Measurements from ENCODE around the gene SIGLEC8. TPM values are rescaled to one million over a fixed set of nuclear protein-coding genes. Genes with fewer than 3 reads are reported as not detected.

The SIGLEC8 gene
- total and polyA plus RNA-seq, 2 of the 4 experiments (the other 2 are of a cell fraction), result not detected

DNA sequence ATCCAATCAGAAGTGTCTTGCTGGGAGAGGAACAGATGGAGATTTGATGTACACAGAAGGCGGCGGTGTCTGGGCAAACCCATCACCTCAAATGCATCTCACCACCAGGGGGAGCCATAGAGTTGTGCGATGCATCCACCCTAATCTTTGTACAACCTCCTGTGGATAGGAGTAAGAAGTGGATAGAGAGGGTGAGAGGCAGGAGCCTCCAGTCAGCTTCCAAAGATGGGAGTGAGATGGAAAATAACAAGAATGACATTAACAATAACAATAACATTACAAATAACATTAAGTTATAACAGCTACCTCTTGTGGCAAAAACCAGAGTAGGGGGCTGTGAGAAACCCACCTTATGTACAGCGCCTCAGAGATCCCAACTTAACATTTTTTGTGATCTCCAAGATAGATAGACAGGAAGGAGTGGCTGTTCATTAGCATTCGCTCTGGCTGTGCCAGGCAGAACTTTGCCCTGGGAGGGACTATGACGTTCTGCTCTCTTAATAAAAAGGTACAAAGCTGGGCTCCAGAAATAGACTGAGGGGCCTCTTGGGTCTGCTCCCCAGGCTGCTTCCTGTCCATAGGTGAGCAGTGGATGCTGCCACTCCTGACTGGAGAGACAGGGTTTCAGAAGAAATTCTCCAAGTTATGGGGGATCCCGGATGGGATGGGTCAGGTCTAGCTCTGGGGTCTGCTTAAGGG is 14.9 kb upstream of the SIGLEC8 start:
- WGBS, 2 experiments (ENCODE audit: extremely low coverage in 2 of 2, insufficient read length in 1 of 2), result 20% methylated on average over 1 of the region's 7 CpGs; no CpG with 5 or more reads in 1 of the 2 experiments
- H3K36me3 ChIP-seq (ENCODE audit: control insufficient read depth, insufficient read depth, low read length), result no peaks in the 10 kb centered on the region
- no peaks in the 10 kb centered on the region for H3K9me3 ChIP-seq (ENCODE audit: control insufficient read depth, insufficient read depth, low read length)
- no peak overlapping the region for H3K4me2 ChIP-seq (ENCODE audit: low read depth, low read length)
- H2BK20ac ChIP-seq (ENCODE audit: low read depth, low read length), result no peak overlapping the region
- H3K9ac ChIP-seq (ENCODE audit: low read depth, low read length), result no peak overlapping the region
- POLR2A ChIA-PET (ENCODE audit: unreplicated experiment), result no interaction called here
- no peak overlapping the region for H4K8ac ChIP-seq (ENCODE audit: low read depth in 2 of 2, low read length in 2 of 2)
- no TSS peak for BruUV-seq (replicated peaks)
- H2BK5ac ChIP-seq (ENCODE audit: low read depth, low read length, poor library complexity, severe bottlenecking), result no peak overlapping the region
- no peak overlapping the region for H3K56ac ChIP-seq (ENCODE audit: extremely low read depth, insufficient read depth, low read length)
- no peaks in the 10 kb centered on the region for H3K9me1 ChIP-seq (ENCODE audit: insufficient read depth, low read length)
- in situ Hi-C loops (cut with MboI; ENCODE audit: low sequenced_read_pairs), result loop anchor here (5.0 kb wide), 1 partner anchor 184 kb away; no protein-coding TSS in a partner anchor
- H3K4me3 ChIP-seq (ENCODE audit: insufficient read depth, low read depth, low read length), result no peak overlapping the region
- H2BK15ac ChIP-seq (ENCODE audit: low read depth, low read length), result no peak overlapping the region
- peak; percentile 59 for DNase-seq
- no peak overlapping the region for H4K91ac ChIP-seq (ENCODE audit: insufficient read depth, low read depth, low read length)
- intact Hi-C loops (cut with micrococcal nuclease), result loop anchor here (1.0 kb wide), 4 partner anchors 135 to 304 kb away; no protein-coding TSS in a partner anchor
- no peak overlapping the region for H4K5ac ChIP-seq (ENCODE audit: low read depth, low read length)
- no peak overlapping the region for H3K4ac ChIP-seq (ENCODE audit: low read depth, low read length)
- H2BK120ac ChIP-seq (ENCODE audit: low read depth, low read length), result no peak overlapping the region
- no peaks in the 10 kb centered on the region for H3K27me3 ChIP-seq (ENCODE audit: control insufficient read depth, insufficient read depth, low read length)
- H2AK9ac ChIP-seq (replicated peaks; ENCODE audit: low read depth, low read length, poor library complexity), result no peak overlapping the region
- H3K14ac ChIP-seq (replicated peaks; ENCODE audit: low read depth, low read length), result no peak overlapping the region
- H3K18ac ChIP-seq (ENCODE audit: low read depth, low read length), result no peak overlapping the region
- no peak overlapping the region for H3K27ac ChIP-seq (ENCODE audit: insufficient read depth, low read length)
- H2AFZ ChIP-seq (replicated peaks; ENCODE audit: low read length, poor library complexity), result no peak overlapping the region
- TF ChIP-seq FOS (IDR thresholded peaks at IDR 0.05; ENCODE audit: low read depth, low read length) (no peak), SMC3 (IDR thresholded peaks at IDR 0.05; ENCODE audit: low read depth, low read length) (peak; percentile 81), RAD21 (IDR thresholded peaks at IDR 0.05; ENCODE audit: low read length) (peak; percentile 75), CHD1 (IDR thresholded peaks at IDR 0.05; ENCODE audit: low read depth, low read length) (no peak), POLR2A (IDR thresholded peaks at IDR 0.05; ENCODE audit: low read depth, low read length) (no peak), MAFK (IDR thresholded peaks at IDR 0.05; ENCODE audit: low read depth, low read length) (no peak), BHLHE40 (IDR thresholded peaks at IDR 0.05; ENCODE audit: low read depth, low read length) (no peak), RCOR1 (IDR thresholded peaks at IDR 0.05; ENCODE audit: insufficient replicate concordance, low read length) (no peak), RFX5 (IDR thresholded peaks at IDR 0.05; ENCODE audit: low read depth, low read length) (no peak)
- TF ChIP-seq, protein P1, sequence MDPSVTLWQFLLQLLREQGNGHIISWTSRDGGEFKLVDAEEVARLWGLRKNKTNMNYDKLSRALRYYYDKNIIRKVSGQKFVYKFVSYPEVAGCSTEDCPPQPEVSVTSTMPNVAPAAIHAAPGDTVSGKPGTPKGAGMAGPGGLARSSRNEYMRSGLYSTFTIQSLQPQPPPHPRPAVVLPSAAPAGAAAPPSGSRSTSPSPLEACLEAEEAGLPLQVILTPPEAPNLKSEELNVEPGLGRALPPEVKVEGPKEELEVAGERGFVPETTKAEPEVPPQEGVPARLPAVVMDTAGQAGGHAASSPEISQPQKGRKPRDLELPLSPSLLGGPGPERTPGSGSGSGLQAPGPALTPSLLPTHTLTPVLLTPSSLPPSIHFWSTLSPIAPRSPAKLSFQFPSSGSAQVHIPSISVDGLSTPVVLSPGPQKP (IDR thresholded peaks at IDR 0.05; ENCODE audit: borderline replicate concordance, low read depth, low read length), result no peak
- TF ChIP-seq, protein P2, sequence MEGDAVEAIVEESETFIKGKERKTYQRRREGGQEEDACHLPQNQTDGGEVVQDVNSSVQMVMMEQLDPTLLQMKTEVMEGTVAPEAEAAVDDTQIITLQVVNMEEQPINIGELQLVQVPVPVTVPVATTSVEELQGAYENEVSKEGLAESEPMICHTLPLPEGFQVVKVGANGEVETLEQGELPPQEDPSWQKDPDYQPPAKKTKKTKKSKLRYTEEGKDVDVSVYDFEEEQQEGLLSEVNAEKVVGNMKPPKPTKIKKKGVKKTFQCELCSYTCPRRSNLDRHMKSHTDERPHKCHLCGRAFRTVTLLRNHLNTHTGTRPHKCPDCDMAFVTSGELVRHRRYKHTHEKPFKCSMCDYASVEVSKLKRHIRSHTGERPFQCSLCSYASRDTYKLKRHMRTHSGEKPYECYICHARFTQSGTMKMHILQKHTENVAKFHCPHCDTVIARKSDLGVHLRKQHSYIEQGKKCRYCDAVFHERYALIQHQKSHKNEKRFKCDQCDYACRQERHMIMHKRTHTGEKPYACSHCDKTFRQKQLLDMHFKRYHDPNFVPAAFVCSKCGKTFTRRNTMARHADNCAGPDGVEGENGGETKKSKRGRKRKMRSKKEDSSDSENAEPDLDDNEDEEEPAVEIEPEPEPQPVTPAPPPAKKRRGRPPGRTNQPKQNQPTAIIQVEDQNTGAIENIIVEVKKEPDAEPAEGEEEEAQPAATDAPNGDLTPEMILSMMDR (conservative IDR thresholded peaks at IDR 0.05; ENCODE audit: low read depth, low read length), result peak; percentile 69
- TF ChIP-seq, protein P3, sequence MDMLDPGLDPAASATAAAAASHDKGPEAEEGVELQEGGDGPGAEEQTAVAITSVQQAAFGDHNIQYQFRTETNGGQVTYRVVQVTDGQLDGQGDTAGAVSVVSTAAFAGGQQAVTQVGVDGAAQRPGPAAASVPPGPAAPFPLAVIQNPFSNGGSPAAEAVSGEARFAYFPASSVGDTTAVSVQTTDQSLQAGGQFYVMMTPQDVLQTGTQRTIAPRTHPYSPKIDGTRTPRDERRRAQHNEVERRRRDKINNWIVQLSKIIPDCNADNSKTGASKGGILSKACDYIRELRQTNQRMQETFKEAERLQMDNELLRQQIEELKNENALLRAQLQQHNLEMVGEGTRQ (IDR thresholded peaks at IDR 0.05; ENCODE audit: low read depth, low read length), result no peak
- H3K4me1 ChIP-seq (ENCODE audit: control insufficient read depth, insufficient read depth, low read length), result no peaks in the 10 kb centered on the region
- H3K23ac ChIP-seq (ENCODE audit: low read depth, low read length), result no peak overlapping the region
- no peaks in the 10 kb centered on the region for H4K20me1 ChIP-seq (ENCODE audit: insufficient read depth, low read length)
- dilution Hi-C loops (cut with HindIII; ENCODE audit: low sequenced_read_pairs, unreplicated experiment), result no loop called here
- ATAC-seq (ENCODE audit: low read depth), result peak; percentile 88
- CTCF ChIA-PET, result interaction anchor here (0.6 to 3.4 kb wide), 5 partner anchors 9 to 305 kb away, joined by 3 to 27 read pairs (median 5); no protein-coding TSS in a partner anchor
- no peak overlapping the region for H2AK5ac ChIP-seq (ENCODE audit: low read depth, low read length)
- H3K79me1 ChIP-seq (ENCODE audit: low read depth in 1 of 2, low read length in 2 of 2), result no peaks in the 10 kb centered on the region

Data from IMR-90 (cell line).